HG03039 (cell line): ENCODE measurements around the gene C10orf88.

Experiments used
- ATAC-seq: cut with Tn5 transposase; IDR thresholded peaks from one replicate; pipeline ENCODE4 v1.9.1; 2021; ENCODE audit warnings: mild to moderate bottlenecking, moderate library complexity; ENCODE audit not compliant: unreplicated experiment

Gene C10orf88

GRCh38 chr10:122953902-122954730 lies at the start of gene C10orf88:
Gene C10orf88 (minus strand): TSS chr10:122954227. CDS start chr10:122954178, 49 bp downstream.
- peak; percentile 92 for ATAC-seq

GRCh38 chr10:123001370-123001769 lies 47.3 kb upstream of the C10orf88 start:
- no peak for ATAC-seq

DNA sequence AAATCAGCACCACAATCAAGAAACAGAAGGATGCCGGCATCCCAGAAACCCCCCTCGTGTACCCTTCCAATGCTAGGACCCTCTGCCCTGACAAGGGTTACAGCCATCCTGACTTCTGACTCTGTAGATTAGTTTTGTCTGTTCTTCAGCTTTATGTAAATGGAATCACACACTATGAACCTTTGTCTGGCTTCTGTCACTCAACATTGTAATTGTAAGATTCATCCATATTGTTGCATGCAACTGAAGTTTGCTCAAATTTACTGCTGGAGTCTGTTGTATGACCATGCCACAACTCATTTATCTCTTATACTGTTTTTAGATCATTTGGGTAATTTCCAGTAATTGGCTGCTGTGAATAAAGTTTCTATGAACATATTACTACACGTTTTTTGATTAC lies 46.1 kb upstream of the C10orf88 start:
- no peak for ATAC-seq

- ATAC-seq: no peak
These were observed 45.3 kb upstream of the C10orf88 start for GRCh38 chr10:122999347-122999746.

DNA sequence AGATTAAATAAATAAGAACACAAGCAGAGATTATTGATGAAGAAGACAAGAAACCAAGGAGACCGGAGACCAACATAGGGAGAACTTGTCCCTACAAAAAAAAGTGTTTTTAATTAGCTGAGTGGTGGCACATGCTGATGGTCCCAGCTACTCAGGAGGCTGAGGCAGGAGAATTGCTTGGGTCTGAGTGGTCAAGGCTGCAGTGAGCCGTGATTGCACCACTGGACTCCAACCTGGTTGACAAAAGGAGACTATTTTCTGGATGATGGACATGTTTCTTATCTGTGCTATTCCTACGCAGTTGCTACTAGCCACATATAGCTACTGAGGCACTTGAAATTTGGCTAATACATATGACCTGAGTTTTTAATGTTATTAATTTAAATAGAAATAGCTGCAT lies 44.9 kb upstream of the C10orf88 start:
- no peak for ATAC-seq

- ATAC-seq: no peak
These were observed 44.4 kb upstream of the C10orf88 start for GRCh38 chr10:122998360-122998917.

GRCh38 chr10:122997864-122998263 lies 43.8 kb upstream of the C10orf88 start:
- ATAC-seq: no peak

DNA sequence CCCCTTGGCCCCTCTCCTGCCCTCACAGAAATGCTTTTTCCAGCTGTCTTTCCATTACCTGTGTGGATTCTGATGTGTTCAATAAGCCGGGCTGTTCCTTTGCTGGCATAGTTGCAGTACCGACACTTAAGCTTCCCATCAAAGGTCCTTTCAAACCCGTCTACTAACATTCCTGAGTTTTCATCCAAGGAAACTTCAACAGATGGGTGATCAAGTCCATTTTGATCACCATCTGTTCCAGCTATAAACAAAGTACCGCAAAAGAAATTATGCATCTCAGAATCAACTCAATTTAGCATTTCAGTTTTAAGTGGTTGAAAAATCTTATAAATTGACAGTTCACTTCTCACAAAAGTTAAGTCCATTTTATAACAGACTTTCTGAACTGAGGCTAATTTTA lies 41.9 kb upstream of the C10orf88 start:
- no peak for ATAC-seq

DNA sequence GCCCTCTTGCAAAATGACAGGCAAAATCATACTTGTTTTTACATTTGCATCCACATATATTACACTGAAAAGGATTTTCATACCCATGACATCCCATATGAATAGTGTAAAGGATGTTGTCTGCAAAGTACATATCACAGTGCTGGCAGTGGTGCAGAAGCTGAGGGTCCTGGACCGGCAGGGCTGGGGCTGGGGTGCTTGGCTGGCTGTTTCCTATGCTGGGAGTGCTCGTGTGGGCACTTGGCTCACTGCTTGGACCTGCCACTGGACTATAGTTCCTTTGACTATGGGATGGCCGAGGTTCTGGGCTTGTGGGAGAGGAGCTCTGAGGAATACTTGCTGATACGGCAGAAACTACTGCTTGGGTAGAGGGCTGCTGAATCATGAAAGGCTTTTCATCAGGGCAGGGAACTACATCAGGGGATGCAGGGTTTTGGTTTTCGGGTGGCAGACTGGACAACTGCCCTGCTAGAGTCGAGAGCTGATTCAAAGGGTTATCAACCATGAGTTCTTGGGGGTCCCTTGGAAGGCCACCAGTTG lies 39.8 kb upstream of the C10orf88 start:
- no peak for ATAC-seq

DNA sequence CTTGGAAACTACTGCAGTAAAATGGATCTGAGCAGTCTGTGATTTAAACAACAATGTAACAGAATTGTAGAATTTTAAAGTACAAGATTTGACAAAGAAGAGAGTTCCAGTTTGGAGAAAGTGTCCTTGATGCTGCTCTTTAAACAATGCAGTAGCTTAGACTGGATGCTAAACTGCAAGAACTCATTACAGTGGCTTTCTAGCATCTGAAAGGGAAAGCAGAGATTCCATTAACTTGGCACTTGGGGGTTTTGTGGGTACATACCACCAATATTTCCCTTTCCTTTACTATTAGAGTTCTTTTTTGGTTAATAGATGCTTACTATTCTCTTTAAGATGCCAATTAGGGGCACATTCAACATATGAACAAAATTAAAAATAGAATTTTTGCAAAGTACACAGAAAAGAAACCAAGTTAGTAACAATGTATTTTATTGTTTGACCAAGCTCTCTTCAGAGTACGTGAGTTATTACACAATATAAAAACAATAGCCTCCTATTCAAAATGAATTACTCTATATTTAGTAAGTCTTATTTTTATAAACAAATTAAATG lies 38.1 kb upstream of the C10orf88 start:
- ATAC-seq: no peak

DNA sequence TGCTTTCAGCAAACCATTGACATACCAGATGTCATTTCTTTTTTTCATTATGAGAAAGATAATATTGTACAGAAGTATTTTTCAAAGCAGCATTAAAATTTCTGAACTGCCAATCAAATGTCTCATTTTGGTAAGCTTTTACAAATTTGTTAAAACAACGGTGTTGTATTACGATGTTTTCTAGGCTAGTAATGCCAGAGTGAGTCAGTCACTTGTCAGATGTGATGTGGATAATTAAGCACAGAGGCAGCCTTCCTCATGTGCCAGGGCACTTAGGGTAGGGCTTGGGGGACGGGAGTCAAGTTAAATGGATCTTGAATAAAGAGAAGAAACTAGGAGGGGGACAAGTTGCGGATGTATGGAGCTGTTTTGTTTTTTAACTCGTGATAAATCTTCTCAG lies 36.3 kb upstream of the C10orf88 start:
- no peak for ATAC-seq

DNA sequence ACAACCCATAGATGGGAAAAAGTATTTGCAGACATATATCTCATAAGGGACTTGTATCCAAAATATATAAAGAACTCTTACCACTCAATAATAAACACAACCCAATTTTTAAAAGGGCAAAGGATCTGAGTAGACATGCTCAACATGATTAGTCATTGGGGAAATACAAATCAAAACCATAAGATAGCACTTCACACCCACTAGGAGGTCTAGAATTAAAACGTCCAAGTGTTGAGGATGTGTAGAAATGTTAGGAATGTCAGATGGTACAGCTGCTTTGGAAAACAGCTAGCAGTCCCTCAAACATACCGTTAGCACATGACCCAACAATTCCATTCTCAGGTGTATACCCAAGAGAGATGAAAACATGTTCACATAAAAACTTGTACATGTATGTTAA lies 34.5 kb upstream of the C10orf88 start:
- no peak for ATAC-seq

DNA sequence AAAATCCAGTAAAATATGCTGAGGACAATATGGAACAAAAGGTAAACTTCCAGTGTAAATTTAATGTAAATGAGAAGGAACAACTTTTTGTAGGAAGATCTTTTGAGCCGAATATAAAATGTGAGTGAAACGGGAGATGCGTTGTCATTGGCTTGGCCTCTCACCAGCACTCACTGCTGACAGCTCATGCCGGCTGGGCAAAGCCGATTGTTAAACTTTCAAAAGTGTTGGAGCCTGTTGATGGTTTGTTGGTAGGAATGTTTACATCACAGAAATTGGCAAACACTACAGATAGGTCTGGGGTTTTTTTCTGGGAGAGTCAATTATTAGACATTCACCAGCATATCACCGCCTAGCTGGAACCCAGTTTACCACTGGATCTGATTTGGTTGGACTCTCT lies 32.3 kb upstream of the C10orf88 start:
- no peak for ATAC-seq

DNA sequence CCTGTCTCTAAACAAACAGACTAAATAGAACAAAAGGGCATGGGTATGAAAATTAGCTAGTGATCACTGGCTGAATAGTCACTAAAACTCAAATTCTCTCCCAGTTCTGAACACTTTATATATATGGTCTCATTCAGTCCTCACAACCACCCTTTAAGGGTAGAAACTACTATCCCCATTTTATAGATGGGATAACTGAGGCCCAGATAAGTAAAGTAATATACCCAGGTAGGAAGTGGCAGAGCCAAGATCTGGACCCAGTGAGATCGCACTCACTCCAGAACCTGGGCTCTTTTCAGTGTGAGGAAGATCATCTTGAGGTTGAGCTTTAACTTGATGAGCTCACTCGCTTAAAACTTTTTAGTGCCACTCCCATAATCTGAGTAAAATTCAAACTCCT lies 30.7 kb upstream of the C10orf88 start:
- ATAC-seq: no peak

DNA sequence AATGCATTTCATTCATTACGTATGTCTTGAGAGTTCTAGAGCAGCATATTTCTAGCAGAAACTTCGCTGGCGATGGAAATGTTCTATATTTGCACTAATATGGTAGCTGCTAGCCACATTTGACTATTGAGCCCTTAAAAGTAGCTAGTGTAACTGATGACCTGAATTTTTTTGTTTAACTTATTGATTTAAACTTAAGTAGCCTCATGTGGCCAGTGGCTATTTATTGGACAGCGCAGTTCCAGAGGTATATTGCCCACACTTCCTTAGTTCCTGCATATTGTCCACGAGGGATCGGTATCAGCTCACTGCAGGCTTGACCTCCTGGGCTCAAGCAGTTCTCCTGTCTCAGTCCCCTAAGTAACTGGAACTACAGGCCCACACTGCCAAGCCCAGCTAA lies 29.9 kb upstream of the C10orf88 start:
- ATAC-seq: no peak

DNA sequence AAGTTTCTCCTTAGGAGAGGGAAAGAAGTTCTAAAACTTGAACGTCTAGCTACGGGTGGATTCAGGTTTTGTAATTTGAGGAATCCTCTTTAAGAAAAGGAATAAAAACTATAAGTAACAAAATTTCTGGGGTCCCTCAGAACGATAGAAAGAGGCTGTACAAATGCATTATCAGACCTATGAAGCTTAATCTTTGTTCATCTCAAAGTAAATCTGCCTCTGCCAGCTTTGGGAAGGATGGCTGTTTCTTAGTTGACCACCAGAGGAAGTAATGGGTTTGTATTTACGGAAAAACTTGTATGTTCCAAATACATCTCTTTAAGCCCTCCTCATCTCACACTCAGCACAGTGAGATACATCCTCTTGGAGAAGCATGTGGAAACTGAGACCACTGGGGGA lies 27.0 kb upstream of the C10orf88 start:
- no peak for ATAC-seq

DNA sequence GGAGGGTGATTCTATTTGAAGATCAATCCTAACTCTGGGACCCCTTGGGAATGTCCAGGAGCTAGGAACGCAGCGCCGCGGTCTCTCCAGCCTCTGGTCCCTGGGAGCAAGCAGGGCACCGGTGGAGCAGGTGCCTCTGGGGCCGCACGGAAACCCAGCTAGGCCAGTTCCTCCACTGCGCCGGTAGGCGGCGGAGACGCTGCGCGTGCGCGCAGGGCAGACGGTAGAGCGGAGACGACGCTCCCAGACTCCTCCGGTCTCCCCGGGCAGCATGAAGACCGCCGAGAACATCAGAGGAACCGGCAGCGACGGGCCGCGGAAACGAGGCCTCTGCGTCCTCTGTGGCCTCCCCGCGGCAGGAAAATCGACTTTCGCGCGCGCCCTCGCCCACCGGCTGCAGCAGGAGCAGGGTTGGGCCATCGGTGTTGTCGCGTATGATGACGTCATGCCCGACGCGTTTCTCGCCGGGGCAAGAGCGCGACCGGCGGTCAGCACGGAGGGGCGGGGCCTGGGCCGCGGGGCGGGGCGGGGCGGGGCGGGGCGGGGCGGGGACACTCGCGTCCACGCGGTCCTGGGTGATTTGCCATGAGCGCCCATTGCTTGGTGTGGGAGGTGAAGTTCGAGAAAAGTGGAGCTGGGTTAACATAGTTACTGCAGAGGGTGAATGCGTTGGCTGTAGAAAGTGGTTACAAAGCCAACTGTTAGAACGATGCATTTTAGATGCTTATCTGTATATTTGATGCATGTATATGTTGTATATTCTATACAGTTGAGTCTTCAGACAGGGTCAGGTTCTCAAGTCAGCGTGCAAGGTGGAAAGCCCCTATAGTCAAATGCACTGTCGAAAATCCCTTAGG lies 26.4 kb upstream of the C10orf88 start, which contains the start of gene PSTK:
TSS of gene PSTK (plus strand) at position 193 of the 857 bp plus-strand sequence. CDS start at position 272, 79 bp downstream.
- ATAC-seq: peak; percentile 95

DNA sequence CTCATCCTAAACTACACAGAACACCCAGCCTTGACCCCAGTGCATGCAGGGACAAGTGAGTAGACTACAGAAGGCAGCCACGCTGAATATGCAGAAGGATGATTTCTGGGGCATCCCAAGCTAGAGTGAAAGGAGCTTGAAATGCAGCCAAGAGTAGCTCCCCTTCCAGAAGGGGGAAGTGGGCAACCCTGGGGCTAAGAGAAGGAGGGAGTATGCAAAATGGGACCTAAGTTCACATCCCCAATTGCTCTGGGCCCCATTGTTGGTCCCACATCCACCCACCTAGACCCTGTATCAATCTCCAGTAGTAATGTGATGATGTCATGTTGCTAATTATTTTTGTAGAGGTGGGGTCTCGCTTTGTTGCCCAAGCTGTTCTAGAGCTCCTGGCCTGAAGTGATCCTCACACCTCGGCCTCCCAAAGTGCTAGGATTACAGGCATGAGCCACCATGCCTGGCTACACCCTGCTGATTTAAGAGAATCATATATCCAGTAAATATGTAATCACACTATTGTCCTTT lies 20.6 kb upstream of the C10orf88 start:
- ATAC-seq: no peak

- ATAC-seq: no peak
These were observed 20.0 kb upstream of the C10orf88 start for GRCh38 chr10:122974023-122974422.

DNA sequence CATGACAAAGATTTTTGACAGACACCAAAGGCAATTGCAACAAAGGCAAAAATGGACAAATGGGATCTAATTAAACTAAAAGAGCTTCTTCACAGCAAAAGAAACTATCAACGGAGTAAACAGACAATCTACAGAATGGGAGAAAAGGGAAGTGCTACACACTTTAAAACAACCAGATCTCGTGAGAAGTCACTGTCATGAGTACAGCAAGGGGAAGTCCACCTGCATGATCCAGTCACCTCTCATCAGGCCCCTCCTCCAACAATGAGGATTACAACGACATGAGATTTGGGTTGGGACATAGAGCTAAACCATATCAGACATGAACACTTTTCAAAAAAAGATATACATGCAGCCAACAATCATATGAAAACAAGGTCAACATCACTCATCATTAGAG lies 14.7 kb upstream of the C10orf88 start:
- no peak for ATAC-seq

GRCh38 chr10:122966879-122967278 lies 12.9 kb upstream of the C10orf88 start:
- no peak for ATAC-seq
